Uterine smooth muscle cell (primary cell): ENCODE measurements around the gene NOX5. TPM values are rescaled to one million over a fixed set of nuclear protein-coding genes. Genes with fewer than 3 reads are reported as not detected.

Source experiments
- total RNA-seq: library from RNA; depleted of rRNA; stranded (reverse); fragments of >200 nt; gene quantifications from 2 replicates; pipeline ENCODE4 v1.2.3, GENCODE V29; 2014

NOX5 gene, protein sequence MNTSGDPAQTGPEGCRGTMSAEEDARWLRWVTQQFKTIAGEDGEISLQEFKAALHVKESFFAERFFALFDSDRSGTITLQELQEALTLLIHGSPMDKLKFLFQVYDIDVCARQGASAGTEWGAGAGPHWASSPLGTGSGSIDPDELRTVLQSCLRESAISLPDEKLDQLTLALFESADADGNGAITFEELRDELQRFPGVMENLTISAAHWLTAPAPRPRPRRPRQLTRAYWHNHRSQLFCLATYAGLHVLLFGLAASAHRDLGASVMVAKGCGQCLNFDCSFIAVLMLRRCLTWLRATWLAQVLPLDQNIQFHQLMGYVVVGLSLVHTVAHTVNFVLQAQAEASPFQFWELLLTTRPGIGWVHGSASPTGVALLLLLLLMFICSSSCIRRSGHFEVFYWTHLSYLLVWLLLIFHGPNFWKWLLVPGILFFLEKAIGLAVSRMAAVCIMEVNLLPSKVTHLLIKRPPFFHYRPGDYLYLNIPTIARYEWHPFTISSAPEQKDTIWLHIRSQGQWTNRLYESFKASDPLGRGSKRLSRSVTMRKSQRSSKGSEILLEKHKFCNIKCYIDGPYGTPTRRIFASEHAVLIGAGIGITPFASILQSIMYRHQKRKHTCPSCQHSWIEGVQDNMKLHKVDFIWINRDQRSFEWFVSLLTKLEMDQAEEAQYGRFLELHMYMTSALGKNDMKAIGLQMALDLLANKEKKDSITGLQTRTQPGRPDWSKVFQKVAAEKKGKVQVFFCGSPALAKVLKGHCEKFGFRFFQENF
- total RNA-seq = 0.22 and 0.25 TPM in 2 replicates

DNA sequence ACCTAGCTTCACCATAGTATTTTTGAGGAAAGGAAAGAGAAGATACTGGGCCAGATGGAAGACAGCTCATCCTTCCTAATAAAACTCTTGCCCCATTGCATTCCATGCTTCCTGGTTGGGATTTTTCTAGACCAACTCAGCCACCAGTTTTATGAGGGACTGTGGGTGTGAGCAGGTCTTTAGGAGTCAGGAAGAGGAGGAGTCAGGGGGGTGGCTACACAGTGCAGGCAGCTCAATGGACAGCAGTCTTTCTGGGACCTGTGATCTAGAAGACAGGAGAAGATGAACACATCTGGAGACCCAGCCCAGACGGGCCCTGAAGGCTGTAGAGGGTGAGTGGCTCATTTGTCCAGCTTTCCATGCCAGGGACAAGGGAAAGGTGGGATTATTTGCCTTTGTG is at the start of gene NOX5:
NOX5 (plus strand) TSS at position 242 of the 400 bp plus-strand sequence; CDS start at position 283, 41 bp downstream.

Other genes with a start within 250 kb of the NOX5 start
- 45.7 and 66.7 TPM in 2 replicates for gene ANP32A, start 193.8 kb upstream of the NOX5 start, total RNA-seq
- 1.2 and 3.2 TPM in 2 replicates for gene SPESP1, start 84.2 kb upstream of the NOX5 start, total RNA-seq
- gene GLCE, start 145.9 kb downstream of the NOX5 start, total RNA-seq = 17.2 and 27.6 TPM in 2 replicates